Chondrocyte (in vitro differentiated cells): ENCODE data around the gene ATP4A. TPM values are rescaled to one million over a fixed set of nuclear protein-coding genes. Genes with fewer than 3 reads are reported as not detected.

ENCODE experiments used
- DNase-seq: peaks from one replicate; pipeline ENCODE4 v3.0.0; 2021; ENCODE audit warnings: mixed read lengths, low spot score
- H3K27ac Mint-ChIP-seq: one replicate; pipeline ENCODE4 v1.8.0; 2021; ENCODE audit warnings: mild to moderate bottlenecking, moderate library complexity, mixed read lengths; ENCODE audit not compliant: unreplicated experiment
- H3K27me3 Mint-ChIP-seq: 2 replicates; pipeline ENCODE4 v1.8.0; 2021; ENCODE audit warnings: low read depth, mixed read lengths
- H3K36me3 Mint-ChIP-seq: 2 replicates; pipeline ENCODE4 v1.8.0; 2021; ENCODE audit warnings: low read depth, mixed read lengths
- H3K4me1 Mint-ChIP-seq: 2 replicates; pipeline ENCODE4 v1.8.0; 2021; ENCODE audit warnings: low read depth, mild to moderate bottlenecking, mixed read lengths
- H3K4me3 Mint-ChIP-seq: one replicate; pipeline ENCODE4 v1.8.0; 2021; ENCODE audit warnings: mild to moderate bottlenecking, moderate library complexity, mixed read lengths; ENCODE audit not compliant: unreplicated experiment
- H3K9me3 Mint-ChIP-seq: 2 replicates; pipeline ENCODE4 v1.8.0; 2021; ENCODE audit warnings: low read depth, mixed read lengths
- CTCF ChIP-seq: fragments of 200-600 bp; sonication (generic); IDR thresholded peaks from 2 replicates; pipeline ENCODE4 v1.5.0; 2021; ENCODE audit warnings: antibody characterized with exemption, mild to moderate bottlenecking, moderate library complexity
- total RNA-seq: library from RNA; stranded (reverse); gene quantifications from 3 replicates; pipeline ENCODE4 v1.2.1, GENCODE V29; 2021

The ATP4A gene
- total RNA-seq, 1 donor from 2014 or later = not detected

- Mint-ChIP-seq H3K36me3 (no peaks in the 10 kb centered on the region), H3K4me3 (no peak overlapping the region), H3K4me1 (no peaks in the 10 kb centered on the region), H3K27ac (no peak overlapping the region), H3K27me3 (peaks cover 9% of the 10 kb centered on the region), H3K9me3 (no peaks in the 10 kb centered on the region)
- no peak for DNase-seq
- TF ChIP-seq CTCF = no peak
These were observed 33.9 kb downstream of the ATP4A start for GRCh38 chr19:35529241-35530218.

- Mint-ChIP-seq H3K9me3 (no peaks in the 10 kb centered on the region), H3K27me3 (peaks cover 13% of the 10 kb centered on the region), H3K36me3 (no peaks in the 10 kb centered on the region), H3K27ac (no peak within 1 kb of the TSS), H3K4me1 (no peaks in the 10 kb centered on the region), H3K4me3 (no peak within 1 kb of the TSS)
- no peak for TF ChIP-seq CTCF
- no peak for DNase-seq
These were observed 35.0 kb downstream of the ATP4A start, which contains the start of gene SBSN for GRCh38 chr19:35528218-35529038. TSS of gene SBSN (minus strand) at chr19:35528311. CDS start at chr19:35528281, 30 bp downstream.

- DNase-seq = no peak
- no peak for TF ChIP-seq CTCF
- H3K4me3 Mint-ChIP-seq = no peak overlapping the region
- H3K4me1 Mint-ChIP-seq = no peaks in the 10 kb centered on the region
- H3K27me3 Mint-ChIP-seq = peaks cover 13% of the 10 kb centered on the region
- H3K27ac Mint-ChIP-seq = no peak overlapping the region
- H3K36me3 Mint-ChIP-seq = no peaks in the 10 kb centered on the region
- no peaks in the 10 kb centered on the region for H3K9me3 Mint-ChIP-seq
These were observed 37.6 kb downstream of the ATP4A start for GRCh38 chr19:35525873-35526272.

- H3K27ac Mint-ChIP-seq = no peak overlapping the region
- peaks cover 13% of the 10 kb centered on the region for H3K27me3 Mint-ChIP-seq
- TF ChIP-seq CTCF = no peak
These were observed 39.1 kb downstream of the ATP4A start for GRCh38 chr19:35524181-35524837.

More at GRCh38 chr19:35524181-35524837, 39.1 kb downstream of the ATP4A start:
- no peak for DNase-seq
- peaks cover 3% of the 10 kb centered on the region for H3K4me1 Mint-ChIP-seq
- H3K4me3 Mint-ChIP-seq = no peak overlapping the region
- no peaks in the 10 kb centered on the region for H3K9me3 Mint-ChIP-seq
- no peaks in the 10 kb centered on the region for H3K36me3 Mint-ChIP-seq
